ENCODE results near the gene IL22RA2.

- TF ChIP-seq CTCF (IDR thresholded peaks at IDR 0.05), result no peak
- no peak for TF ChIP-seq POLR2A (IDR thresholded peaks at IDR 0.05)
Observed at GRCh38 chr6:137106183-137106582, 67.3 kb downstream of the IL22RA2 start.
